Kidney (tissue), 14 donors: ENCODE measurements around the gene MAVS. TPM values are rescaled to one million over a fixed set of nuclear protein-coding genes. Genes with fewer than 3 reads are reported as not detected.

Experiments used
- DNase-seq, 5 donors: peaks; one replicate each; pipeline ENCODE4 v3.0.0-alpha.2; 2013 to 2020
- FAIRE-seq: peaks from 2 replicates; lab custom pipeline; 2012; peaks lifted over from hg19 to GRCh38; lab: Jason Lieb, UNC
- H3K27ac ChIP-seq, 2 donors: one replicate each; pipeline ENCODE4 v1.7.0; 2013; ENCODE audit warnings: low read depth in 2 of 2, low read length in 2 of 2, inconsistent platforms in 1 of 2
- H3K27me3 ChIP-seq: one replicate; pipeline ENCODE4 v1.7.1; 2013; ENCODE audit warnings: low read length, inconsistent platforms; ENCODE audit not compliant: control insufficient read depth, insufficient read depth
- H3K36me3 ChIP-seq, 3 donors: one replicate each; pipeline versions ENCODE4 v1.7.0 to v1.7.1; 2013; ENCODE audit warnings: low read length in 3 of 3, control low read depth in 1 of 3, inconsistent platforms in 1 of 3; ENCODE audit not compliant: insufficient read depth in 3 of 3, control insufficient read depth in 2 of 3
- H3K4me1 ChIP-seq, 3 donors: one replicate each; pipeline versions ENCODE4 v1.7.0 to v1.7.1; 2013; ENCODE audit warnings: low read length in 3 of 3, inconsistent platforms in 1 of 3, low read depth in 1 of 3; ENCODE audit not compliant: control insufficient read depth in 2 of 3, insufficient read depth in 2 of 3
- H3K4me3 ChIP-seq, 3 donors: one replicate each; pipeline versions ENCODE4 v1.7.0 to v1.8.1; 2013; ENCODE audit warnings: low read length in 3 of 3, control low read depth in 1 of 3, inconsistent platforms in 1 of 3
- H3K9ac ChIP-seq, 3 donors: one replicate each; pipeline versions ENCODE4 v1.7.0 to v1.7.1; 2013; ENCODE audit warnings: low read length in 3 of 3, control low read depth in 1 of 3, inconsistent platforms in 1 of 3
- H3K9me3 ChIP-seq, 3 donors: one replicate each; pipeline versions ENCODE4 v1.7.0 to v1.7.1; 2013; ENCODE audit warnings: low read length in 3 of 3, control low read depth in 1 of 3, inconsistent platforms in 1 of 3; ENCODE audit not compliant: control insufficient read depth in 2 of 3, insufficient read depth in 1 of 3
- CTCF ChIP-seq: IDR thresholded peaks from 3 replicates; pipeline ENCODE4 v1.5.1; 2012; ENCODE audit warnings: mild to moderate bottlenecking, moderate library complexity, borderline replicate concordance; ENCODE audit not compliant: insufficient read depth; ENCODE audit errors: extremely low read depth
- intact Hi-C: fragments of 100-400 bp; cut with DNase I; formaldehyde crosslinking; loops from one replicate; pipeline ENCODE4 v1.11.1; 2022
- polyA plus RNA-seq: library from polyadenylated mRNA; stranded (reverse); fragments of 350-450 nt; fragmentation: Illumina TruSeq; extraction: RNeasy Lipid Tissue Mini Kit (QIAGEN cat#74804); gene quantifications from one replicate; pipeline ENCODE4 v1.2.3, GENCODE V29; 2014; ENCODE audit warnings: low read depth, low replicate concordance; ENCODE audit not compliant: insufficient read depth
- total RNA-seq: library from RNA; stranded (reverse); fragmentation: NEBNext Ultra II Directional; extraction: Animal tissue kit (Norgen Biotek cat#: 25700); gene quantifications from one replicate; pipeline ENCODE4 v1.2.1, GENCODE V29; 2021
- donor health status: control.
- donor health status: control.
- donor health status: control.
- donor health status: control.
- donor health status: control.
- donor health status: DM: yes; HTN: yes; CAD: no.
- donor health status: Normal renal cell carcinoma (clear cell type).

The MAVS gene
- total and polyA plus RNA-seq, 2 donors from 2014 or later, result 10.0 to 46.8 TPM

- H3K27ac ChIP-seq, result peak overlapping the region; percentile 99 to 100
- H3K4me1 ChIP-seq, result peaks cover 0 to 14% (median 8%) of the 10 kb centered on the region in 3 donors
- peak overlapping the region; percentile 81 to 88 (median 84) for H3K4me3 ChIP-seq
- FAIRE-seq (no peak), DNase-seq (peak in 2 of 5 donors; percentile 29 to 49)
- TF ChIP-seq CTCF, result no peak
- peak overlapping the region; percentile 63 to 86 (median 86) for H3K9ac ChIP-seq
- intact Hi-C loops, result no loop called here
- no peaks in the 10 kb centered on the region for H3K27me3 ChIP-seq
- peaks cover 0 to 20% (median 15%) of the 10 kb centered on the region in 3 donors for H3K36me3 ChIP-seq
- H3K9me3 ChIP-seq, result no peaks in the 10 kb centered on the region
Measured at GRCh38 chr20:3820901-3821727, 25.5 kb upstream of the MAVS start.

DNA sequence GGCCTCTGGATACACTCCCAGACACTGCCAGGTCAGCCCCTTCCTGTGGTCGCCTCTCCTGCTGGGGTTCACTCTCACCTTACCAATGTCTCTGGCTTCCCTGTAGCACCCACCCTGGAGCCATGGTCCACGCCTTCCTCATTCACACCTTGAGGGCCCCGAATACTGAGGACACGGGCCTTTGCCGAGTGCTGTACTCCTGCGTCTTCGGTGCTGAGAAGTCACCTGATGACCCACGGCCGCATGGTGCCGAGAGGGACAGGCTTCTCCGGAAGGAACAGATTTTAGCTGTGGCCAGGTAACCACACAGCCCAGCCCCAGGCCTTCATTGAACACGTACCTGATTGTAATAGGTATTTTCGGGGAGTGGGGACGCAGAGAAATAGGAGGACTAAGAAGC lies 24.6 kb upstream of the MAVS start:
- peak in 1 of 5 donors; percentile 65 for DNase-seq
- peaks cover 0 to 14% (median 8%) of the 10 kb centered on the region in 3 donors for H3K4me1 ChIP-seq
- FAIRE-seq, result no peak
- intact Hi-C loops, result no loop called here
- TF ChIP-seq CTCF, result no peak
- no peaks in the 10 kb centered on the region for H3K27me3 ChIP-seq
- H3K27ac ChIP-seq, result no peak overlapping the region
- H3K4me3 ChIP-seq, result no peak overlapping the region
- H3K9ac ChIP-seq, result no peak overlapping the region
- H3K36me3 ChIP-seq, result peaks cover 0 to 20% (median 15%) of the 10 kb centered on the region in 3 donors
- H3K9me3 ChIP-seq, result no peaks in the 10 kb centered on the region

GRCh38 chr20:3823881-3824280 lies 22.8 kb upstream of the MAVS start:
- H3K4me1 ChIP-seq, result peaks cover 0 to 8% (median 8%) of the 10 kb centered on the region in 3 donors
- H3K27ac ChIP-seq, result no peak overlapping the region
- H3K36me3 ChIP-seq, result peaks cover 0 to 22% (median 15%) of the 10 kb centered on the region in 3 donors
- H3K27me3 ChIP-seq, result no peaks in the 10 kb centered on the region
- H3K9me3 ChIP-seq, result no peaks in the 10 kb centered on the region
- FAIRE-seq (no peak), DNase-seq (no peak)
- no peak for TF ChIP-seq CTCF
- no peak overlapping the region for H3K4me3 ChIP-seq
- no peak overlapping the region for H3K9ac ChIP-seq
- intact Hi-C loops, result no loop called here
